K562 (cell line): ENCODE measurements around the gene ATP5F1D. TPM values are rescaled to one million over a fixed set of nuclear protein-coding genes. Genes with fewer than 3 reads are reported as not detected.

Experiments used
- ASH1L ChIP-seq: fragments of 450-650 bp; IDR thresholded peaks from 2 replicates; pipeline ENCODE4 v1.6.1; 2018; ENCODE audit warnings: borderline replicate concordance, mild to moderate bottlenecking, low read depth; ENCODE audit not compliant: partially characterized antibody
- BCL6 ChIP-seq: fragments of 250-450 bp; sonication (Bioruptor Pico); IDR thresholded peaks from 2 replicates; pipeline ENCODE4 v1.4.0; 2020
- CHD1 ChIP-seq: fragments of 200-600 bp; sonication (generic); IDR thresholded peaks from one replicate; pipeline ENCODE4 v1.6.1; 2012; ENCODE audit warnings: mild to moderate bottlenecking, moderate library complexity, low read length, inconsistent platforms
- CREB1 ChIP-seq, 2 experiments: sonication (generic) in 1 of 2; formaldehyde crosslinking in 1 of 2; IDR thresholded peaks; 2 replicates each; pipeline versions ENCODE4 v1.6.1 to v1.8.0; 2012 to 2022; ENCODE audit warnings: inconsistent platforms in 1 of 2, mild to moderate bottlenecking in 1 of 2, missing genetic modification reagents in 1 of 2, moderate library complexity in 1 of 2
- CREM ChIP-seq: IDR thresholded peaks from 2 replicates; pipeline ENCODE4 v1.6.1; 2014; ENCODE audit warnings: antibody characterized with exemption, low read depth
- MYNN ChIP-seq, 2 experiments: sonication (generic); formaldehyde crosslinking in 1 of 2; IDR thresholded peaks; 2 replicates each; pipeline versions ENCODE4 v1.5.0 to v1.6.1; 2016 to 2020; ENCODE audit warnings: antibody characterized with exemption in 1 of 2, missing genetic modification reagents in 1 of 2
- RB1 ChIP-seq: fragments of 450-650 bp; IDR thresholded peaks from 2 replicates; pipeline ENCODE4 v1.6.1; 2017; ENCODE audit warnings: low read depth, mild to moderate bottlenecking
- ZNF253 ChIP-seq: fragments of 250-450 bp; sonication (Bioruptor Pico); conservative IDR thresholded peaks from 2 replicates; pipeline ENCODE4 v1.6.1; 2021; ENCODE audit warnings: mild to moderate bottlenecking
- polyA plus RNA-seq, 8 experiments: library from polyadenylated mRNA; depleted of rRNA in 4 of 8; stranded (reverse) in 5 of 8; unstranded in 3 of 8; fragments of >200 nt; fragmentation: Nextera tagmentation in 2 of 8; fragmentation: Illumina TruSeq in 1 of 8; extraction: Ambion mirVana in 2 of 8; extraction: Trizol in 1 of 8; gene quantifications; 2 replicates each; pipeline versions ENCODE4 v1.2.1 to v1.2.3, GENCODE V29; 2011 to 2014; ENCODE audit warnings: inconsistent platforms in 1 of 8, missing spikeins in 1 of 8
- total RNA-seq, 7 experiments: library from RNA; depleted of rRNA in 6 of 7; stranded (reverse); fragments of >200 nt in 6 of 7; fragmentation: Illumina TruSeq in 2 of 7; extraction: Trizol in 2 of 7; gene quantifications; 2 replicates each; pipeline versions ENCODE4 v1.2.1 to v1.2.3, GENCODE V29; 2011 to 2021; ENCODE audit warnings: low replicate concordance in 1 of 7
- TF ChIP-seq, protein P1 (sequence below), 2 experiments: IDR thresholded peaks in 1 of 2; conservative IDR thresholded peaks in 1 of 2; 2 replicates each; pipeline ENCODE4 v1.6.1; 2016; ENCODE audit warnings: low read depth in 2 of 2, mild to moderate bottlenecking in 1 of 2, missing compliant biosample characterization in 1 of 2, missing genetic modification characterization in 1 of 2, moderate library complexity in 1 of 2
- TF ChIP-seq, protein P2 (sequence below): fragments of 450-650 bp; IDR thresholded peaks from 2 replicates; pipeline ENCODE4 v1.6.1; 2017; ENCODE audit warnings: antibody characterized with exemption, mild to moderate bottlenecking
- TF ChIP-seq, protein P3 (sequence below): fragments of 450-650 bp; IDR thresholded peaks from 2 replicates; pipeline ENCODE4 v1.6.1; 2016; ENCODE audit warnings: low read depth, mild to moderate bottlenecking, moderate library complexity
- TF ChIP-seq, protein P4 (sequence below): fragments of 200-800 bp; sonication (Bioruptor generic); IDR thresholded peaks from 2 replicates; pipeline ENCODE4 v1.6.1; 2017; ENCODE audit warnings: missing genetic modification characterization, missing compliant biosample characterization
- TF ChIP-seq, protein P5 (sequence below): fragments of 250-450 bp; sonication (Bioruptor Pico); IDR thresholded peaks from 2 replicates; pipeline ENCODE4 v1.4.0; 2020

The ATP5F1D gene
- total and polyA plus RNA-seq, 9 of the 15 experiments (the other 6 are each of a cell fraction or from before 2014, with no cell fraction given): 3.9 to 409 (median 36.8) TPM

DNA sequence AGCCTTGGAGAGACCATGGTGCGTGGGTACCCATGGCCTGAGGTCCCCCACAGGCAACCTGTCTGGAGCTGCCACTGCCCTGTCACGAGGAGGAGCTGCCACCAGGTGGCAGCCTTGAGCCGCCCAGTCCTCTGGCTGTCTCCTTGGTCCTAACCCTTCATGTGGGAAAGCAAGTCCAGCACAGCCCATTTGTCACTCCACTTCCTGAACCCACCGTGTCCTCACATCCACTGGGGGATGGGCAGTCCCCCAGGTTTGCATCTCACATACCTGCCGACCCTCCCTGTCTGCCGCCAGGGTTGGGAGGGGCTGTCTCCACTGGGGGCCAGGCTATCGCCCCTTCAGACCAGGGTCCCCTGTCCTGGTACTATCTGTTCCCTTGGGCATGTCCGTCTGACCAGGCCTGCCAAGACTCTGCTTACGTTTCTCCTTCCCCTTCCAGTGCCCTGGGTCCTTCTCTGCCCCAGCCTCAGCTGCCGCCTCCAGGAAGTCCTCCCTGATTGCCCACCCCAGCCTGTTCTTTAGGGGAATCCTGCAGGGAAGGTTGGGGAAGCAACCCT, 38.3 kb downstream of the ATP5F1D start (continued):
- TF ChIP-seq, protein P1, sequence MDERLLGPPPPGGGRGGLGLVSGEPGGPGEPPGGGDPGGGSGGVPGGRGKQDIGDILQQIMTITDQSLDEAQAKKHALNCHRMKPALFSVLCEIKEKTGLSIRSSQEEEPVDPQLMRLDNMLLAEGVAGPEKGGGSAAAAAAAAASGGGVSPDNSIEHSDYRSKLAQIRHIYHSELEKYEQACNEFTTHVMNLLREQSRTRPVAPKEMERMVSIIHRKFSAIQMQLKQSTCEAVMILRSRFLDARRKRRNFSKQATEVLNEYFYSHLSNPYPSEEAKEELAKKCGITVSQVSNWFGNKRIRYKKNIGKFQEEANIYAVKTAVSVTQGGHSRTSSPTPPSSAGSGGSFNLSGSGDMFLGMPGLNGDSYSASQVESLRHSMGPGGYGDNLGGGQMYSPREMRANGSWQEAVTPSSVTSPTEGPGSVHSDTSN (CRISPR knock-in tag; IDR thresholded peaks at IDR 0.05; ENCODE audit: low read depth): no peak
- TF ChIP-seq, protein P1 (tag; conservative IDR thresholded peaks at IDR 0.05; ENCODE audit: low read depth): 0 out of 2 replicates have a peak, but pooled peaks have one; percentile 12
- peak; percentile 51; the same call in 1 of the 2 replicates for TF ChIP-seq MYNN (IDR thresholded peaks at IDR 0.05)
- TF ChIP-seq MYNN (CRISPR knock-in tag; IDR thresholded peaks at IDR 0.05): no peak
- no peak for TF ChIP-seq ASH1L
- TF ChIP-seq ZNF253 (CRISPR knock-in tag): no peak
- TF ChIP-seq, protein P2, sequence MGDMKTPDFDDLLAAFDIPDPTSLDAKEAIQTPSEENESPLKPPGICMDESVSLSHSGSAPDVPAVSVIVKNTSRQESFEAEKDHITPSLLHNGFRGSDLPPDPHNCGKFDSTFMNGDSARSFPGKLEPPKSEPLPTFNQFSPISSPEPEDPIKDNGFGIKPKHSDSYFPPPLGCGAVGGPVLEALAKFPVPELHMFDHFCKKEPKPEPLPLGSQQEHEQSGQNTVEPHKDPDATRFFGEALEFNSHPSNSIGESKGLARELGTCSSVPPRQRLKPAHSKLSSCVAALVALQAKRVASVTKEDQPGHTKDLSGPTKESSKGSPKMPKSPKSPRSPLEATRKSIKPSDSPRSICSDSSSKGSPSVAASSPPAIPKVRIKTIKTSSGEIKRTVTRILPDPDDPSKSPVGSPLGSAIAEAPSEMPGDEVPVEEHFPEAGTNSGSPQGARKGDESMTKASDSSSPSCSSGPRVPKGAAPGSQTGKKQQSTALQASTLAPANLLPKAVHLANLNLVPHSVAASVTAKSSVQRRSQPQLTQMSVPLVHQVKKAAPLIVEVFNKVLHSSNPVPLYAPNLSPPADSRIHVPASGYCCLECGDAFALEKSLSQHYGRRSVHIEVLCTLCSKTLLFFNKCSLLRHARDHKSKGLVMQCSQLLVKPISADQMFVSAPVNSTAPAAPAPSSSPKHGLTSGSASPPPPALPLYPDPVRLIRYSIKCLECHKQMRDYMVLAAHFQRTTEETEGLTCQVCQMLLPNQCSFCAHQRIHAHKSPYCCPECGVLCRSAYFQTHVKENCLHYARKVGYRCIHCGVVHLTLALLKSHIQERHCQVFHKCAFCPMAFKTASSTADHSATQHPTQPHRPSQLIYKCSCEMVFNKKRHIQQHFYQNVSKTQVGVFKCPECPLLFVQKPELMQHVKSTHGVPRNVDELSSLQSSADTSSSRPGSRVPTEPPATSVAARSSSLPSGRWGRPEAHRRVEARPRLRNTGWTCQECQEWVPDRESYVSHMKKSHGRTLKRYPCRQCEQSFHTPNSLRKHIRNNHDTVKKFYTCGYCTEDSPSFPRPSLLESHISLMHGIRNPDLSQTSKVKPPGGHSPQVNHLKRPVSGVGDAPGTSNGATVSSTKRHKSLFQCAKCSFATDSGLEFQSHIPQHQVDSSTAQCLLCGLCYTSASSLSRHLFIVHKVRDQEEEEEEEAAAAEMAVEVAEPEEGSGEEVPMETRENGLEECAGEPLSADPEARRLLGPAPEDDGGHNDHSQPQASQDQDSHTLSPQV: no peak
- TF ChIP-seq, protein P3, sequence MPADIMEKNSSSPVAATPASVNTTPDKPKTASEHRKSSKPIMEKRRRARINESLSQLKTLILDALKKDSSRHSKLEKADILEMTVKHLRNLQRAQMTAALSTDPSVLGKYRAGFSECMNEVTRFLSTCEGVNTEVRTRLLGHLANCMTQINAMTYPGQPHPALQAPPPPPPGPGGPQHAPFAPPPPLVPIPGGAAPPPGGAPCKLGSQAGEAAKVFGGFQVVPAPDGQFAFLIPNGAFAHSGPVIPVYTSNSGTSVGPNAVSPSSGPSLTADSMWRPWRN: no peak
- TF ChIP-seq BCL6 (CRISPR knock-in tag): no peak
- TF ChIP-seq, protein P4, sequence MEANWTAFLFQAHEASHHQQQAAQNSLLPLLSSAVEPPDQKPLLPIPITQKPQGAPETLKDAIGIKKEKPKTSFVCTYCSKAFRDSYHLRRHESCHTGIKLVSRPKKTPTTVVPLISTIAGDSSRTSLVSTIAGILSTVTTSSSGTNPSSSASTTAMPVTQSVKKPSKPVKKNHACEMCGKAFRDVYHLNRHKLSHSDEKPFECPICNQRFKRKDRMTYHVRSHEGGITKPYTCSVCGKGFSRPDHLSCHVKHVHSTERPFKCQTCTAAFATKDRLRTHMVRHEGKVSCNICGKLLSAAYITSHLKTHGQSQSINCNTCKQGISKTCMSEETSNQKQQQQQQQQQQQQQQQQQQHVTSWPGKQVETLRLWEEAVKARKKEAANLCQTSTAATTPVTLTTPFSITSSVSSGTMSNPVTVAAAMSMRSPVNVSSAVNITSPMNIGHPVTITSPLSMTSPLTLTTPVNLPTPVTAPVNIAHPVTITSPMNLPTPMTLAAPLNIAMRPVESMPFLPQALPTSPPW: 0 out of 2 replicates have a peak, but pooled peaks have one; percentile 12
- TF ChIP-seq, protein P5, sequence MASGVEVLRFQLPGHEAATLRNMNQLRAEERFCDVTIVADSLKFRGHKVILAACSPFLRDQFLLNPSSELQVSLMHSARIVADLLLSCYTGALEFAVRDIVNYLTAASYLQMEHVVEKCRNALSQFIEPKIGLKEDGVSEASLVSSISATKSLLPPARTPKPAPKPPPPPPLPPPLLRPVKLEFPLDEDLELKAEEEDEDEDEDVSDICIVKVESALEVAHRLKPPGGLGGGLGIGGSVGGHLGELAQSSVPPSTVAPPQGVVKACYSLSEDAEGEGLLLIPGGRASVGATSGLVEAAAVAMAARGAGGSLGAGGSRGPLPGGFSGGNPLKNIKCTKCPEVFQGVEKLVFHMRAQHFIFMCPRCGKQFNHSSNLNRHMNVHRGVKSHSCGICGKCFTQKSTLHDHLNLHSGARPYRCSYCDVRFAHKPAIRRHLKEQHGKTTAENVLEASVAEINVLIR (CRISPR knock-in tag): no peak
- TF ChIP-seq CHD1: no peak
- peak; percentile 38; the same call in 1 of the 2 replicates for TF ChIP-seq CREM
- no peak for TF ChIP-seq CREB1 (IDR thresholded peaks at IDR 0.05)
- TF ChIP-seq CREB1 (CRISPR knock-in tag; IDR thresholded peaks at IDR 0.05): 0 out of 2 replicates have a peak, but pooled peaks have one; percentile 57
- TF ChIP-seq RB1: peak; percentile 62; the same call in 1 of the 2 replicates
